Fibroblast of skin of right biceps (primary cell): ENCODE measurements around the gene HOTAIR.
A peak's percentile ranks its signal among the peaks of the same experiment; 100 is the strongest.

Experiments used
- DNase-seq: peaks from one replicate; pipeline ENCODE4 v3.0.0-alpha.2; 2013

The HOTAIR gene

DNA sequence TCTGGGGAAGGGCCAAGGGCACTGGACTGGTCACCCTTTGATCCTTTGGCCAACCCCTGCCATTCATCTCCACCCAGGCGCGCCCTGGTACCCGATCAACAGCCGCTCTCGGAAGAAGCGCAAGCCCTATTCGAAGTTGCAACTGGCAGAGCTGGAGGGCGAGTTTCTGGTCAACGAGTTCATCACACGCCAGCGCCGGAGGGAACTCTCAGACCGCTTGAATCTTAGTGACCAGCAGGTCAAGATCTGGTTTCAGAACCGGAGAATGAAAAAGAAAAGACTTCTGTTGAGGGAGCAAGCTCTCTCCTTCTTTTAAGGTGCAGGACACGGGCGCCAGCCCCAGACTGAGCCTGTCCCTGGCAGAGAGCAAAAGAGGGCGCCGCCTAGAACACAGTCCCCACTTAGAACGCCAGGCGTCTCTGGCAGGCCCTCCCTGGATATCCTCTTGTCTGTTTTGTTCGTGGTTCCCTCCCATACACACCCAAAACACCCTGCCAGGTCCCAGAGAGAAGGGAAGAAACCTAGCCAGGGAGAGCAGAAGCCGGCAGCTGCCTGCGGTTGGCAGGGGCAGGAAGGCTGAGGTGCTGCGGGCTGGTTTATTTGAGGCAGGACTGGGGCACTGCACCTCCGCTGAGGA is 18.4 kb downstream of the HOTAIR start:
- DNase-seq = no peak

- DNase-seq = no peak
These were observed 18.9 kb downstream of the HOTAIR start for GRCh38 chr12:53955776-53956250.

DNA sequence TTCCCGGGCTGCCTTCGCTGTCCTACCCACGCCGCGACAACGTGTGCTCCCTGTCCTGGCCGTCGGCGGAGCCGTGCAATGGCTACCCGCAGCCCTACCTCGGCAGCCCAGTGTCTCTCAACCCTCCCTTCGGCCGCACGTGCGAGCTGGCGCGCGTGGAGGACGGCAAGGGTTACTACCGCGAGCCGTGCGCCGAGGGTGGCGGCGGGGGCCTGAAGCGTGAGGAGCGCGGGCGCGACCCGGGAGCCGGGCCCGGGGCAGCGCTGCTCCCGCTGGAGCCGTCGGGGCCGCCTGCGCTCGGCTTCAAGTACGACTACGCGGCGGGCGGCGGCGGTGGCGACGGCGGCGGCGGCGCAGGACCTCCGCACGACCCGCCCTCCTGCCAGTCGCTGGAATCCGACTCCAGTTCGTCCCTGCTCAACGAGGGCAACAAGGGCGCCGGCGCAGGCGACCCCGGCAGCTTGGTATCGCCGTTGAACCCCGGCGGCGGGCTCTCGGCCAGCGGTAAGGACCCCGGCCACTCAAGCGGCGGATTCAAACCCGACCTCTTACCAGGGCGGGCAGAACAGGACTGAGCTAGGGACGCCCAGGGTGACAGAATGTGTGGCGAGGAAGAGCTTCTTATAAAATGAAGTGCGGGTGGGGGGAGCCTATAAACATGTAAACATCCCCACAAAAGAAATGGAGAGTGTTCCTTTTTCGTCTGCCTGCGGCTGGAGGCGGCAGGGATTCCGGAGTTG is 19.5 kb downstream of the HOTAIR start:
- DNase-seq = no peak

DNA sequence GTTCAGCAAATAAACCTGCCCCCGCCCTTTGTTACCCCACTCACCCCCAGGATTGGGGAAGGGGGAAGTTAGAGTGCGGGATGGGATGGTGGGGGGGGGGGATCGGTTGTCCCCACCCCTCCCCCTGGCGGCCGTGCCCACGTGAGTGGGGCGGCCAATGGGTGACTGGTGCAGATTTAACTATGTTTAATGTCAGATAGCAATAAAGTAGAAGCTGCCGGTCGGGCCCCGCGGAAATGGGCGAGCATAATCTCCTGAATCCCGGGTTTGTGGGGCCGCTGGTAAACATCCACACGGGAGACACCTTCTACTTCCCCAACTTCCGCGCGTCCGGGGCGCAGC is 20.1 kb downstream of the HOTAIR start, which contains the start of gene HOXC12:
TSS of gene HOXC12 (plus strand) at position 210 of the 342 bp plus-strand sequence. CDS start at position 237, 27 bp downstream.
- DNase-seq = no peak

GRCh38 chr12:53953831-53954693 is 20.7 kb downstream of the HOTAIR start:
- DNase-seq = no peak

DNA sequence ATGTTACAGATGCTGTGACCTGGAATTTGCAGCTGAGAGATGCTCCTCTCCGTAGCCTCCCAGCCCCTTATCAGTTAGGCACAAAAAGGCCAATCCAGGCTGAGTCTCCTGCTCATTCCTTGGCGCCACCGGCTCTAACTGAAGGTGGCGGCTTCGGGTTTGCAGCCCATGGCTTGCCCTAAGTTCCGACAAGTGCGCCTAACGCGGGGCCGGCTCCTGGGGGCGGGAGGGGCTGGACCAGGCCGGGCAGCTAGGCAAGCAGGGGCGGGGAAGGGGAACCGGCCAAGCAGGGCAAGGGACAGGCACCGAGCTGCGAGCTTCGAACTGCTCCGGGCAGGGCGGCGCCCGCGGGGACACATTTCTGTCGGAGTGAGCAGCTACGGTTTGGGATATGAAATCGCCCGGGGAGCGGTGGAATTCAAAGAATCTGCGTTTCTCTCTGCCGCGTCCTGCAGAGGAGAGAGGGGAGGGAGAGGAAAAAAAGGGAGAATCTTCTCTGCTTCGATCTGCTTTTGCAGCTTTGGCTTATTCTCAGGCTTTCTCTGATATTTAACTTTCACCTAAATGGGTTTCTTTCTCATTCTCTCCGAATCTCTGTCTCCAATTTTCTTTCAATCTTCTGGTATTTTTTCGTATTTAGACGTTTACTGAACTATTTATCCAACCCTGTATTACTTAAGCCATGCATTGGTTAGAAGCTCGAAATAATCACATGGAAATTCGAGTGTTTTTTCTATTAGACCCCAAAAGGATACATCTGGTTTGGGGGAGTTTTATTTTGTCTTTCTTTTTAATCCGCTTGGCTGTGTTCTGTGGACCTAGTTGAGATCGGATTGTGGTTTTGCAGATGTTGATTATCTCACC is 21.7 kb downstream of the HOTAIR start:
- DNase-seq = peak; percentile 45

GRCh38 chr12:53952335-53952694 is 22.4 kb downstream of the HOTAIR start:
- DNase-seq = no peak

DNA sequence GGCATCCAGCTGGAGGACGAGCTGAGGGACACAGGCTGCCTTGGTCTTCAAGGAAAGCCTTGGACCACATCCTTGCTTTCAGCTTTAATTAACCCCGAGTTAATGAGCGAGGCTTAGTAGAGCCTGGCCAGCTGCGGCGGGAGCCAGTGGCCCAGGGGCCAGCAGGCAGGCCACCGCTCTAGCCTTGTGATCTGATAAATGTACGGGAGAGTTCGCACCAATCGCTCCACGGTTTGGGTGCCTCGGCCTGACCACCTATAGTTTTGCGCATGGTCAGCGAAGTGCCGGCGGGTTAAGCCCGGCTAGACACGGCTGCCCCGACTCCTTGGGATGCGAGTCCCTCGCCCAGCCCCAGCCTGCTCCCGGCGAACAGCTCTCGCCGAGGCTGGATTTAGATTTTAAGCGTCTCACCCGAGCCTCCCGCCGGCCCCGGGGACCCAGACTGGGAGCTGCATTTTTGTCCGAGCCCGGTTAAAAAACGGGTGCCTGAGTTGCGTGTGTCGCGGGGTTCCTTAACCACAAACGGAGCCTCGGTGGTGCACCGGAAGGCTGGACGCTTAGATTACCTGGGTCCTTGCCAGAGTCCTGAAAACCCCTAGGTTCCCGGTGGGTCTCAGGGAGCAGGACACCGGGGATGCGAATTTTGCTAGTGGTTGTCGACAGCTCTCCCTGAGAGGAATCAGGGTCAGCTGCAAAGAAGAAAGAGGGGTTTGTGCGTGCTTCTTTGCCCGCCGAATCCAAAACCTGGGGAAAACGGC is 23.0 kb downstream of the HOTAIR start:
- DNase-seq = no peak

- no peak for DNase-seq
These were observed 23.8 kb downstream of the HOTAIR start for GRCh38 chr12:53950789-53951576.

DNA sequence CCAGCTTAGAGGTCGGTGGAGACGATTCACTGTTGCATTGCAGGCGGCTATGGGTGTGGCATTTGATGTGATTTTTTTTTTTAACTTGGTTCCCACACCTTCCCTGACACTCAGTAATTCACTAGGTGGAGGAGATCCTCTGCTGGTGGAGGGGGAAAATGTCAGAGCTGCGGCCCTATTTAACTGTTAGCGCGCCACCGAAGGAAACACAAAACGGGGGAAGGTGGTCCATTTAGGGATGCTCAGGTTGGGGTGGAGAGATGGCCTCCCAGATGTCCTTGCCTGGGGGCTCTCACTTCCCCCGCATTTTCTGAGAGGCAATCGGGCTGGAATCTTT is 24.3 kb downstream of the HOTAIR start:
- no peak for DNase-seq

GRCh38 chr12:53949631-53950436 is 24.9 kb downstream of the HOTAIR start:
- DNase-seq = no peak

GRCh38 chr12:53948650-53949593 is 25.8 kb downstream of the HOTAIR start:
- DNase-seq = no peak

DNA sequence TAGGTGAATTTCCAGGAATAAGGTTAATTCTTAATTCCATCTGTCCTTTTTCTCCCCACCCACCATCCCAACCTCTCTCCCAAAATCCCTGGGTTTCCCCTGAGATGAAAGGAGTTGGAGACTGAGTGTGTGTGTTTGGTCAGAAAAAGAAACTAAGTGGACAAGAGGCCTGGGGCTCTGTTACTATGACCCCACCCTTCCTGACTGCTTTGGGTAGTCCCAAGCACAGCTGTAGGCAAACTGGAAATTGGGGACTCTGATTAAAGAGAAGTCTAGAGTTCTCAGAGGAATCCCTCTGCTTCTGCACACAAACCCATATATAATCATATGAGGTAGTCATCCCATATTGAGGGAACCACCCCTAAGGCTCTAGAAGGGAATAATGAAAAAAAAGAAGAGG is 27.0 kb downstream of the HOTAIR start:
- no peak for DNase-seq

DNA sequence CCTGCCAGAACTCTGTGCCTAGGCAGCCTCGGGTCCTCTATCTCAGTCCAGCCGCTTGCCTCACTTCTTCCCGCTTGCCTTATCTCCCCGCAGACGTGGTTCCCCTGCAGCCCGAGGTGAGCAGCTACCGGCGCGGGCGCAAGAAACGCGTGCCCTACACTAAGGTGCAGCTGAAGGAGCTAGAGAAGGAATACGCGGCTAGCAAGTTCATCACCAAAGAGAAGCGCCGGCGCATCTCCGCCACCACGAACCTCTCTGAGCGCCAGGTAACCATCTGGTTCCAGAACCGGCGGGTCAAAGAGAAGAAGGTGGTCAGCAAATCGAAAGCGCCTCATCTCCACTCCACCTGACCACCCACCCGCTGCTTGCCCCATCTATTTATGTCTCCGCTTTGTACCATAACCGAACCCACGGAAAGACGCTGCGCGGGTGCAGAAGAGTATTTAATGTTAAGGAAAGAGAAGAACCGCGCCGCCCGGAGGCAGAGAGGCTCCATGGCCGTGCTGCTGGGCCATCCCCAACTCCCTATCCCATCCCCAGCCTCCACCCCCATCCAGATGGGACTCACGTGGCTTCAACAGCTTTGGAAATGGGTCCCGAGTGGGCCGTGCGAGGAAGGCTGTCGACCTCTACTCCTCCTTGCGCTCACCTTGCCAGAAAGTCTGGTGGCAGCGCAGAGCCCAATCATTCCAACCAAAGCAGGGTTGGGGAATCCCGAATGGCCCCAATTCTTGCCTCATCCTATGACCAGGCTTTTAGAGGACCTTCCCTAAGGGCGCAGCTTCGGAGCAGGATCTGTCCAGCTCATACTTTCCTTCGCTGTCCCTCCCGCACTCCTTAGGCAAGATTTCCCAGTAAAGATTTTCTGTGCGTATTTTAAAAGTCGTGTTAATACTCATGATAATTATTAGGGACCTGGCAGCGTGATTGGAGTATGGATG is 29.6 kb downstream of the HOTAIR start:
- DNase-seq = no peak

DNA sequence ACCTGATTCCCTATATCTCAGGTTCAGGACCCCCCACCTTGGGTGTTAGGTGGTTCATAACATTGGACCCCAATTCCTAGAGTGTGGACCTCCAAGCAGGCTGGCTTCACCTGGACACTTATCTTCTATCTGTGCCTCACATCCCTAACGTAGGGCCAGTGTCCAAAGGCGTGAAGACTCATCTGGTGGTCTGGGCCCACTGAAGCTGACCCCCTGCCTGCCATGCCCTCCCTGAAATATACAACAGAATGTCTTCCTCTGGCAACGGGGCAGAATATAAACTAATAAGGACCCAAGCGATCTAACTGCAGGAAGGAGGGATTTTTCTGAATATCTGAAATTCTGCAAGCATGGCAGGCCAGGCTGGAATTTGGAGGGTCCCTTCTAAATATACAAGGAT is 30.5 kb downstream of the HOTAIR start:
- no peak for DNase-seq

- no peak for DNase-seq
These were observed 32.2 kb downstream of the HOTAIR start for GRCh38 chr12:53942467-53942997.

- no peak for DNase-seq
These were observed 33.0 kb downstream of the HOTAIR start for GRCh38 chr12:53941750-53942149.

DNA sequence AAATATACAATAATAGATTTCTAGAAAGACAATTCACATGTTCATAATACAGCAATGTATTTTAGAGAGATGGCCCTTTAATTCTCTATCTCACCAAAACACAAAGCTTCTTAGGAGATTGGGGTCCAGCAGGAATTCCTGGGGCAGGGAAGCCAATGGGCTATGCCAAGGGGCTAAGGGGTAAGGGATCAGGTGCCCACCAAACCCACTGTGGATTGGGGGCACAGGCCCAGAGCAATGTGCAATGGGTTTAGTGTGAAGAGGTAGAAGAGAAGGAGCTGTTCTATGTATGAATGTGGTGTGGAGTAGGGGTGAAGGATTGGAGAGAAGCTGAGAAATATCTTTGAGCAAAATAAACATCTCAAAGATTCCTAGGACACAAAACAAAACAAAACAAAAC is 33.6 kb downstream of the HOTAIR start:
- no peak for DNase-seq
